GM12892 (cell line): ENCODE results near the gene PPP6R1.

Source experiments
- POLR2A ChIP-seq: IDR thresholded peaks from 2 replicates; pipeline ENCODE4 v1.6.1; 2011; ENCODE audit warnings: low read depth, low read length, control low read depth
- POLR2AphosphoS5 ChIP-seq: IDR thresholded peaks from 2 replicates; pipeline ENCODE4 v1.6.1; 2011; ENCODE audit warnings: low read depth, low read length, control low read depth
- TAF1 ChIP-seq: IDR thresholded peaks from 2 replicates; pipeline ENCODE4 v1.6.1; 2011; ENCODE audit warnings: low read depth, mild to moderate bottlenecking, control low read depth, low read length, borderline replicate concordance

- no peak for TF ChIP-seq POLR2A
- no peak; the same call in 1 of the 2 replicates for TF ChIP-seq POLR2AphosphoS5
- TF ChIP-seq TAF1: no peak
These were observed 35.4 kb downstream of the PPP6R1 start for GRCh38 chr19:55223291-55224037.
